CD4-positive, alpha-beta T cell treated with Interleukin-21 for 1 hour (primary cell): ENCODE results near the gene CDHR4.
"Not testable (repeated sequence)": the region's sequence is repeated elsewhere in the genome, so short reads cannot be mapped to it uniquely, and the experiment has no call there.

ENCODE experiments used
- DNase-seq: peaks from one replicate; pipeline ENCODE4 v3.0.0-alpha.2; 2020

Gene CDHR4, protein sequence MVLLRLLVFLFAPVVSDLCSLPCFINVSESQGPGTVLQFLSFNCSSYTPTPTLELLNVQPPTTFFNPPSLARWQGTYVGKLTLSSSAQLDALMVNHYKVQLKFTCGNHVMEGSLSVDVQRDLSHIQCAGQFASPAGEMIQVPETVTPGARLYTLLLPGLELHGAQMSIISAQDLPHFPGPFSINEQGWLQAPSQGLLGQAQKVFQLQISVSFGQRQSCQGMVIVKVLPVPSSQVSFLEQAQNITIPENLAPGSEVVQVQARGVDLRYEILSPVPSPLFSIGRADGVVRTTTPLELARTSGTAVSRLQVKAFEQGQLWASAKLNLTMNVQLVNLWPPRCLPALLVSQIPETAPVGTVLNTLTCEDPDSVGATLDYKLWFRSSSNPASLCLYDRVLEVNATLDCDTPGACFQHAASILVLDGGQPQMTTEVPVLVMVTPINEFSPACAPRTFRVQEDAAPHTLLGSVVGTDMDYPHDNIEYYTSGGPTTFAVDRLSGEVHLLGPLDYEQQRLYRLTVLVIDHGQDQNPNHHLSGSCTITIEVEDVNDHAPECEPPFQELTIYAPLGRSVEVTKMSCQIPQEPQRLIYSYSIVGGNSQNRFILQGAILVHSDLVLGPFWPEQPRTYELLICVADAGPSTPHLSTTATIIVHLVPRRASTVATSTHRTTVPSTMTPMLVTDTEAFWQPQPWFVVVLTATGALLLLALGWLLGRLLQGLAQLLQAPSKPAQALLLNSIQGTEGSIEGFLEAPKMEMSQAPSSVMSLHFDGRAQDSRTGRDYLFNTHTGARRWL

DNA sequence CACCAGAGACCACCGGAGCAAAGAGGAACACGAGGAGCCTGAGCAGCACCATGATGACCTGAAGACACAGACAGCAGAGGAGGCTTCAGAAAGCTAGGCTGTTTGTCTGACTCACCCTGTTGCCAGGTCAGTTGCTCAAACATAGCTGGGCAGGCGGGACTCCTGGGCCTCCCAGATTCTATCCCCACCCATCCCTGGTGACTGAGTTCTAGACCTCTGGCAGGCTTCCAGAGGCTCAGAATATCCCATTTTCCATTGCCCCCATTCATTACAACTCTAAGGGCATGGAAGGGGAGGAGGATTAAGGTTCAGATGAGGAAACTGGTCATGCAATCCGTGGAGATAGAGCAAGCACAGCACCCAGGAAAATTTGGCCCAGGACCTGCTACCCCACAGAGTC lies at the start of gene CDHR4:
TSS of gene CDHR4 (minus strand) at position 113 of the 400 bp plus-strand sequence. CDS start at position 52, 61 bp downstream.
- DNase-seq: no peak

DNA sequence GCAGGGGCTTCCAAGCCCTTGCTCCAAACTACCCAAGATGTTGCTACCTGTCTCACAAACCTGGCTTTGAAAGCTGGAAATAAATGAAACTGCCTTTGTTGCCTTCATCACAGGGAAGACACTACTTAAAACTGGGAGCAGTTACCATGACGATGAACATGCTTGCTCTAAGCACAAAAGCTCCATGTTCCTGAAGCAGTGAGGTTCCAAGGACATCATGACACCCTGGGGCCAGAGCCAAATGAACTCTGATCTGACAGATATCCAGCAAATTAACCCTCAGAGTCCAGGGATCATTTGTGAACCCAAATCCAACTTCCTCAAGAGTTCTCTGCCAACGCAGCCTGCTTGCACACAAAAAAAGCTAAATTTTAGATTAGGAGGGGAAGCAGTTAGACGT lies 46.0 kb upstream of the CDHR4 start:
- DNase-seq: no peak

DNA sequence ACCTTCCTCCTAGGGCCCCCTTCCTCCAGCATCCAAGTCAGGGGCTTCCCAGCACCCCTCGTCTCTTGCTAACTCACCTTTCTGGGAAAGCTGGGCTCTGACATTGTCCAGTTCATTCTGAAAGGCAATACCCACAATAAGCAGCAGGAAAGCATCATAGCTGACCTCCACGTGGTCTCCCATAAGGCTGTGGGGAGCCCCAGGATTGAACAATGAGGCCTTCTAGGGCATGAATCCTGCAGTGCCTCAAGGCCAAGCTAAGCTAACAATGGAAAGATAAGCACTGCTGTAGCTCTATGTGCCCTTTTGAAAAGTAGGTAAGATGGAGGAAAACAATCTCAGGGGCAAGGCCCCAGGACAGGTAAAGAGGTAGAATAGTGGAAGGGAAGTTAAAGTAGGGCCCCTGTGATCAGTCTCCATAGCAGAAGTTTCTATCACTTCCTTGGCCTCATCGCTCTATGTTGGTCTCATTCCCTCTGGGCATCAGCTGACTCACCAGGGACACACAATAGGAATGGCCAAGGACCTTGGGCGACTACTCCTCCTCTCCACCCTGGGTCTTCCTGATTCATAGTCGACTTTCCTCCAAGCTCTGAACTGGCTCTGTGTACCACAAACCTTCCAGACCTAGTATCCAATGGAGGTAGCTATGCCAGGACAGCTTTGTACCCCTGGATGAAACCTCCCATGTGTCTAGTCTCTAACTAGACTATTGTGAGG lies 45.0 kb upstream of the CDHR4 start:
- no peak for DNase-seq

DNA sequence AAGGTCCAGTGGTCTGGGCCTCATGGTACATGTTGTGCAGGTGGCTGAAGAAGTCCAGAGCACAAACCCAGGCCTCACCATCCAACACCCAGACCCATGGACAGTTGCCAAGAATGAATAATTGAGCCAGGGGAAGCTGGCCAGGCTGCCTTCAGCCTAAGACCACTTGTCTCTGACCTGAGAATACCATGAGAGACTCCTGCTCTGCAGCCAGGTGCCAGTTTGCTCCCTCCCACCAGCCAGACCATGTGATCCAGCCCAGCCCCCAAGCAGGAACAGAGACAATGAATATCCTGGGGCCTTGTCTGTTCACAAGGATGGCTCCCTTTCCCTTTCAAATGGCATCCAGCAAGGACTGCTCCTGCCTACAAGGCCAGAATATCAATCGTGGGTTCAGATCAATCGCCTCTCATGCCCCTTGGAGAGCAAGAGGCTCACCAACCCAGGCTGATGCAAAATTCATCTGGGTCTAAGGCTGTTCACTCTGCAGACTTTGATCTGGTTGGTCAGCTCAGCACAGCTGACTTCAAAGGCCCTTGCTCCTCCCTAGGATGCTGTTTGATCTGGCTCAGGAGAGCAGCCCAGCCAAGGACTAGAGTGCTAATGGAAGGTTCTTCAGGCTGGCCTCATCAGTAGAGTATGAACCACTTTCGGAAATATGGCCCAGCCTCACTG lies 43.3 kb upstream of the CDHR4 start:
- DNase-seq: no peak

DNA sequence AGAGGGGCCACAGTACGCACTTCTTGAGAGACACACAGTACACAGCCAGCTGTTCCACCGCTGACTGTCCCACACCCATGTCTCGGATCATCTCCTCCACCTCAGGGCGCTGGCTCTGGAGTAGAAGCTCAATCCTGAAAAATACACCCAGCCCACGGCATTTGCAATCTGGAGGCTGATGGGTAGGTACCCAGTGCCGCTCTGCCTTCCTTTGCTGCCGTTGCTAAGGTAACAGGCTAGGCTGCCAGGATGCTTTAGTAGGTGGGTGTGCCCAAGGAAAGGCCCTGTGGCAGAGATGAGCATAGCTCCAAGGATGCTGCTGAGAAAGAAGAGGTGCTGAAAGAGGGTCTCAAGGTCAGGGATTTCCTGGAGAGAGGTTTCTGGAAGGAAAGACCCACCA lies 42.1 kb upstream of the CDHR4 start:
- DNase-seq: no peak

DNA sequence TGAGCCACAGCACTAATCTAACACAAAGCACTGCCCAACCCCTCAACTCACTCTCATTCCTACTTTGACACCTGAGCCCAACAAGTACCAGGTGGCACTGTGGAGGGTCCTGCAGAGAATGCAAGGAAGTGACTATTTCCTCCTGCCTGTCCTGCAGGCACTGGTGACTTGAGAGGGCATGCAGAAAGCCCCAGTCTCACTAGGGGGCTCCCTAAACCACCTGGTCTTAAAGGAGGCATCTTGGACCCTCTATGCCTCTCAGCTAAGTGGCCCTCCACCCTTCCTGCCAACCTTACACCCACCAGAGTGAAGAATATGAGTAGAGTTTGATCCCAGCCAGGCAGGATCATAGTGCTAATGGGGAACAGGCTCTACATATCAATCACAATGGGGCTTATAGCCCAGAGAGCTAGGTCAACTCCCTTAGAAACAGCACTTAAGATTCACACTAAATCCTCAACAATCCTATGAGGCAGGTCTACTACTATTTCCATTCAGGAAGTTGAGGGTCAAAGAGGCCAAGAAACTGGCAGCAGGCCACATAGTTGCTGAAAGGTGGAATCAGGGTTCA lies 41.5 kb upstream of the CDHR4 start:
- DNase-seq: no peak

DNA sequence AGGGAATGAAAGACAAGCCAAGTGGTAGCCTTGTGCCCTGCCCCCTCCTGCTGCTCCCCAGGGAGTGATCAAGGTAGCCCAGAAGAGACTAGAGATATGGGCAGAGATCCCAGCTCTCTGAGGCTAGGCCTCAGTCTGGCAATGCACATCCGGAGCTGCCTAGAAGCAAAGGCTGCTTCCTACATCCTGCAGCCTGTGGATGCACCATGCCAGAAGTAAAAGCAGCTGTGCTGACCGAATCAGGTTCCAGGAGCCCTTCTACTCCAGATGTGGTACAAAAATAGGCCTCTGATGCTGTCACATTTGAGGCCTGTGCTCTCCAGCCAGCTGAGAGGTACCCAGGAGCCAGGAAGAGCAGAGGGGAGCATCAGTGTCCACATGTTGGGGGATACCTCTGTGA lies 40.7 kb upstream of the CDHR4 start:
- no peak for DNase-seq

DNA sequence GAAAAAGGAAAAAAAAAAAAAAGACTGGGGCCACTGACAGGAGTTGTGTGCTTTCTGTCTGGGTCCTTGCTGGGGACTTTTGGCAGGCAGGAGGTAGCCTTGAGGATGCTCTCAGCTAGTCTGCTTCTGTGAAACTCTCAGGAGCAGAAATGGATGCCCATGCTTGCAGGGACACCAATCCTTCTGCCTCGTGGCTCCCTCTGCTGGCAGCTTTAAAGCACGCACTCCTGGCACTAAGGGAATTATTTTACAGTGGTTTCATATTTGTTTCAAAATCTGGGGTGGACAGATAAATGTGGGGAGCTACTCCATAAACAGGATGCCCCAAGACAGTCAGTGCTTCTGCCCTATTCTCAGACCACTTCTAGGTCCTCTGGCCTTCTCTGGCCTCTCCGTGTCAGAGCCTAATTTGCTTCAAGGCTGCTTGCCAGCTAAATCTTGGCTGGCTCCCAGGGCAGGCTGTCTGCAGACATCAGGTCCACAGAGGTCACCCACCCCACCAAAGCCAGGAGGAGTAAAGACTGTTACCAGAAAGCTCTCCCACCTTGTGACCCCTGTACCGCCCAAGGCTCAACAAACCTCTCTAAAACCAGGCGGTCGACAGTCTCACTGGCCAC lies 39.6 kb upstream of the CDHR4 start:
- peak; percentile 86 for DNase-seq

DNA sequence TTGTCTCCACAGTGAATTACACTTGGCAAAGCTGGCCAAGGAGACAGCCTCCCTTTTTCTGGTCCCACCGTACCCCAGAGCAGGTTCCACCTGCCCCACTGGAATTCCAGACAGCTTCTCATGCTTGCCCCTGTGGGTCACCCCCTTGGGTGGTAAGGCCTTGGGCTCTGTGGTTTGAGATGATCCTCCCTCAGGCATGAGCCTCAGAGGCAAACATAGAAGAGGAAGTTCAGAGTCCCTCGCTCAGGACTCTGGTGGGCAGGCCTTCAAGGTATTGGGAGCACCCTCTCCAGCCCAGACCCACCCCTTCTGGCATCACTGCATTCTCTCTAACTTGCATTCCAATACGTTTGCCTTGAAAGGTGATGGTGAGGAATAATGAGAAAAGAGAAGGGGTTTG lies 31.7 kb upstream of the CDHR4 start:
- DNase-seq: no peak

DNA sequence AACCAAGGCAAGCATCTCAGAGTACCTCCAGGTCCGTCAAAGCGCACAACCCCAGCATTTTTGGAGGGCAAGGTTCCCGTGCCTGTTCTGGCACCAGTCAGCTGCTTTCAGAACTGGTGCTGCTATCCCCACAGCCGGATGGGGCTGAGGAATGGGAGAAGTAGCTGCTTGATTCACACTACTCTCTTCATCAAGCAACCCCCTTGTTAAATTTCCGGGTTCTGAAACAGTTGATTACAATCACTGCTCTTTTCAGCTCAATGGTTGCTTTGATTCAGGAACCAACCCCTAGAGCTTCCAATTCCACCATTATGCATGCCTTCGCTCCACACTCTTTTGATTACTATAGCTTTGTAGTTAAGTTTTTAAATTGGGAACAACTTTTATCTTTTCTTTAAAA lies 26.3 kb upstream of the CDHR4 start:
- DNase-seq: no peak

DNA sequence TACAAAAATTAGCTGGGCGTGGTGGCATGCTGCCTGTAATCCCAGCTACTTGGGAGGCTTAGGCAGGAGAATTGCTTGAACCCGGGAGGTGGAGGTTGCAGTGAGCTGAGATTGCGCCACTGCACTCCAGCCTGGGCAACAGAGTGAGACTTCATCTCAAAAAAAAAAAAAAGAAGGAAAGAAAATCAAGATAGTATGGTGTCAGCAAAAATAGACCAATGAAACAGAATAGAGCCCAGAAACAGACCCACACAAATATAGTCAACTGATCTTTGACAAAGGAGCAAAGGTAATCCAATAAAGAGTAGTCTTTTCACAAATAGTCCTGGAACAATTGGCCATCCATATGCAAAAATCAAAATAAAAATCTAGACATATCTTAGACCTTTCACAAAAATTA lies 23.5 kb upstream of the CDHR4 start:
- DNase-seq: not testable (repeated sequence)

DNA sequence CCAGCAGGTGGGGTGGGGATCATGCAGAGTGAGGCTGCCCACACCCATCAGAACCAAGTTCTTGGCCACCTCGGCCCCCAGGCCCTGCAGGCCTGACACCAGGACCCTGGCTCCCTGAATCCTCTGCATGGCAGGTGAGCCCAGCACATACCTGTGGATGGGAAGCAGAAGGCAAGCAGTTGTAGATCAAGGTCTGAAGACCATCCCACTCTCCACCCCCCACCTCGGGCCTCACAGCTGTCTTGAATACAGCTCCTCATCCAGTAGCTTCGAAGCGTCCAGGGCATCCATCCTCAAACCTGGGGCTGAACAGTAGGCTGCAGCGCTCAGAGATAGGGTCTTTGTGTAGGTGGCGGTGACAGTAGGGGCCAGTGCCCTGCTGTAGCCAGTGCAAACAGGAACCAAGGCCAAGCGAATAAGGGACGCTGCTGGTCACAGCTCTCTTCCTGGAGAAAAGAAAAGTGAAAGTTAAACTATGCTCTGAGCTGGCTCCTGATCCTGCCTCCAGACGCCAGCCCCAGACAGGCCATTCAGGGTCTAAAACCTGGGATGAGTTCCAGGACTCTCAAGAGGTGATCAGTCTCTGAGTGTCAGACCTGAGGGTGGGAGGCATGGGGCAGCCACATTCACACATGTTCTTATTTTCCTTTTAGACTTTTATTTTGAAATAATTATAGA lies 14.0 kb upstream of the CDHR4 start, which contains the start of gene UBA7:
TSS of gene UBA7 (minus strand) at position 457 of the 678 bp plus-strand sequence. CDS start at position 291, 166 bp downstream.
- DNase-seq: peak; percentile 52

DNA sequence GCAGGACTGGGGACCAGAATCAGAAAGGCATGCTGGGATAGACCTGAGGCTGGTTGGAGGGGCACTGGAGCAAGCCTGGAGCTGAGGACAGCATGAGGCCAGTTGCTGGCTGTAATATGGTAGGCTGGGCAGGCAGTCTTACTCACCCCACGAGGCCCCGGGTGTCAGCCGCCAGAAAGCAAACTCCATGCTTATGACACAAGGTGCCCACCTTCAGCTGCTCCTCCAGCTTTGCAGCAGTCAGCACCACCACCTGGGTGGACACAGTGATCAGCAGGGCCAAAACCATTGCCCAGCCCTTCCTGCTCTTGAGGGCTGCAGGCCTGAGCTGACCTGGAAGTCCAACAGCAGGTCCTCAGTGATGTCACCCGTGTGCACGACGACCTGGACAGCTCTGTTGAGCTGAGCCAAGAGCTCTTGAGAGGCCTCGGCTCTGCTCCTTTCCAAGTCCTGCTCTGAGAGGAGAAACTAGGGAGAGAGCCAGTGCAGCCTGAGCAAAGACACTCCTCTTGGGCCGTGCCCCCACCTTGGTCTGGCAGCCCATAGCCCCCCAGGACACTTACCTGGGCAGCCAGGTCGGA lies 13.3 kb upstream of the CDHR4 start:
- DNase-seq: no peak

DNA sequence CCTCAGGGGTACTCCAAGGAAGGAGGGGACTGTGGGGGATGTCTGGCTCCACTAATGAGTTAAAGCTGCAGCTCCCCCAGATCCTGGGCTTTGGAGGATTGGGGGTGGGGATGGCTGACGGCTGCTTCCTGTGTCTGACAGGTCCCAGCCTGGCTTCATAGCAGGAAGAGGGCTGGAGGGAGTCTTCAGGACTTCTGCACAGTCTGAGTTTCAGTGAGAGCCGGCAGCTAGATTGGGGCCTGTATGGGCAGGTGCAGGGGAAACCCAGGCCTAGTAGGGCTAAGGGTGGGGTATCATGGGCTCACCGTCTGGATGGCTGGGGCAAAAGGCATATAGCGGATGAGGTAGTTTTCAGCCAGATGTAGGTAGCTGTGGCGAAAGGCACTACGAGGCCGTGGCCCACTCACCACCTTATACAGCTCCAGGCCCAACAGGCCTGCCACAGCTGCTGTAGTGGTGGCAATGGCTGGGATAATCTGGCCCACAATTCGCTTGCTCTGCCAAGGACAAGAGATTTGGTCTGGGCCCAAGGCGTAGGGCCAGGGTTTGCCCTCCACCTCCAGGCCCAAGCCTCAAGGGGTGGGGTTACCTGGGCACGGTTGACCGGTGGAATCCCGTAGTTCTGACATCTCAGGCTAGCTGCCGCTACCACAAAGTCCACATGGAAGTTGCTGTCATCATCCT lies 7.9 kb upstream of the CDHR4 start:
- DNase-seq: no peak

DNA sequence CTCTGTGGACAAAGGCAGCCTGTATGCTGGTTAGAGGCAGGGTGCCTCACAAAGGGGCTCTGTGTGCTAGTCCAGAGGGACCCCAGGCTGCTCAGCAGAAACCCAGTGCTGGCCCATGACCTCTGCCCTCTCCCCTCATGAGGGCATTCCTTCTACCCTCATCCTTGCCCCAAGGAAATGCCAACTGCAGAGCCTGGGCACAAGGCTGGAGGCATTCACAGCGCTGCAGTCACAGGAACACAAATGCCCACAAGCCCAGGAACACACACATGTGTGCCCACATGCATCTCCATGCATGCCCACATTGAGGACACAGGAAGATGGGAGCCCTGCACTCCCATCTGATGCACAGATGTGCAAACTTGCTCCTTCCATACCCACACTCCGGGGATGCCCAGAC lies 7.2 kb upstream of the CDHR4 start:
- no peak for DNase-seq

DNA sequence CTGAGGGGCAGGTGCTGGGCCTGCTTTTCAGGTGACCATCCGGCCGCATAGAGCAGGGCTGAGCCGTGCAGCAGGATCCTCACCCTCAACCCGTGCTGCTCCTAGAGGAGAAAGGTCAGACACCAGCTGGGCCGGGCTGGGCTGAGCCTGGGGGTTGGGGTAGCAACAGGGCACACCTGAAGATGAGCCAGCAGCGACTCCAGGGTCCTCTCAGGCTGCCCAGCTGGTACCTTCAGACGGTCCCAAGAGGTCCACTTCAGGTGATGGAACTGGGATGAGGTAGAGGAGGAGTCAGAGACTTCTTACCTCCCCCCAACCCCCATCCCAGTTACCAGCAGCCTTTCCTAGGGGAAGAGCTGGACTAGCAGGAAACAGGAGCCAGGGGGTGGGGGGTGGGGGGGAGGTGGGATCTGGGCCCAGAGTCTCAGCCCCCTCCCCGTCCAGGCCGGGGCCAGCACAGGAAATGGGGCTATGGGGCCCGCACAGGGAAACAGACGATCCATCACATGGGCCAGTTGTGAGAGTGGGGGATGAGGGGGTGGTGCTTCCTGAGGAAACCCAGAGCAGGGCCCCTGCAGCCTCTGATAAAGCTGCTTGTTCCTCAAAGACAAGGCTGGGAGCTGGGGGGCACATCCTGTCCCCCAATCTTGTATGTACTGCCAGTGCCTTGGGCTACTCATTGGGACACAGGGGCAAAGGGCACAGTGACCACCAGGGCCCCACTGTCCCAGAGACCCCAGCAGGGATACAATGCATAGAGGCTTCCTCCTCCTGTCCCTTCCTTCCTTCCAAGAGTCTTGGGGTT lies 6.4 kb upstream of the CDHR4 start:
- DNase-seq: peak; percentile 17

DNA sequence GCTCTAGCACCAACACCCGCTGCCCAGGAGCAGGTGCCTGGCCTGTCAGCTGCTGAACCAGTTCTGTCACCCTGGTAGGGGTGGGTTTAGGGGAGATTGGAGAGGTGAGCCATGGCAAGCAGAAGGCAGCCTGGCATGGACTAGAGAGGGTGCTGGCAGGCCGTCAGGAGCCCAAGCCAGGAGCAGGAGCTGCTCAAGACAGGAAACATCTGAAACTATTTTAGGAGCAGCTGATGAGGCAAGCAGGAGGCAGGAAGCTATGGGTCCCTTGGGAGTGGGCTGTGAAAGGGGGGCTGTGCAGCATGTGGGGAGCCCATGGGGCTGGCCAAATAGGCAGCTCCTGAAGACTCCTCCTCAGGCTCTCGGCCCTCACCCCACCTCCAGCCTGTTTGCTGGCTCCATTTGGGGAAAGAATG lies 5.7 kb upstream of the CDHR4 start:
- no peak for DNase-seq

DNA sequence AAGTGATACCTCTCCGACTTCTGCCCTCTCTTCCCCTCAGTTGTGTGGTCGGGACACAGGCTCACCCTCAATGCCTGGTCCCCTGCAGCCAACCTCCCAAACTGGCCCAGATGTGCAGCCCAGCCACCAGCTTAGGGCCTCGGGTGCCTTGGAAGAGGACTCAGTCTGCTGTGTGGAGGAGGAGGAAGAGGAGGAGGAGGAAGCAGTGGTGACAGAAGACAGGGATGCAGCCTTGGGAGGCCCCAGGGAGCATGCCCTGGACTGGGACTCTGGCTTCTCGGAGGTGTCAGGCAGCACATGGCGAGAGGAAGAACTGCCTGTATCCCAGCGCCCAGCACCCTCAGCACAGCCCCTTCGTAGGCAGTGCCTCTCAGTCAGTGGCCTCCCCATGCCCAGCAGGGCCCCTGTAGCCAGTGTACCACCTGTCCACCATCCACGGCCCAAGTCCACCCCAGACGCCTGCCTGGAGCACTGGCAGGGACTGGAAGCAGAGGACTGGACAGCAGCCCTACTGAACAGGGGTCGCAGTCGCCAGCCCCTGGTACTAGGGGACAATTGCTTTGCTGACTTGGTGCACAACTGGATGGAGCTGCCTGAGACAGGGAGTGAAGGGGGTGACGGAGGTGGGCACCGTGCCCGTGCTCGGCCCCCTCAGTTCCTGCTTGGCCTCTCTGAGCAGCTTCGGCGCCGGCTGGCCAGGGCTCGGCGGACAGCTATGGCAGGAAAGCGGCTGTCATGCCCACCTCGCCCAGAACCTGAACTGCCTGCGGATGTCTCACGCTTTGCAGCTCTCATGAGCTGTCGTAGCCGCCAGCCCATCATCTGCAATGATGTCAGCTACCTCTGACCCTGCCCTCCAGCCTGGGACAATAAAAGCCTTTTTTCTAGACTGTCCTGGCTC lies 4.7 kb upstream of the CDHR4 start:
- DNase-seq: no peak
